ENCODE results near the gene ATP2B2. TPM values are rescaled to one million over a fixed set of nuclear protein-coding genes. Genes with fewer than 3 reads are reported as not detected.

ATP2B2 gene
- polyA plus RNA-seq, 3 donors: not detected

- Mint-ChIP-seq H3K36me3 (no peaks in the 10 kb centered on the region), H3K9me3 (peaks cover 0 to 3% (median 0%) of the 10 kb centered on the region in 7 donors), H3K4me1 (no peaks in the 10 kb centered on the region), H3K4me3 (no peak overlapping the region), H3K27ac (no peak overlapping the region), H3K27me3 (ENCODE audit: low read depth in 3 of 3) (peaks cover 1 to 4% (median 2%) of the 10 kb centered on the region in 3 donors)
- intact Hi-C loops (cut with micrococcal nuclease): no loop called here
- H3K4me1 ChIP-seq (ENCODE audit: control insufficient read depth in 1 of 2, insufficient read depth in 2 of 2, low read length in 2 of 2): no peaks in the 10 kb centered on the region
- DNase-seq: no peak
- H3K27ac ChIP-seq (ENCODE audit: low read depth in 1 of 2, low read length in 2 of 2): no peak overlapping the region
- no peaks in the 10 kb centered on the region for H3K79me2 ChIP-seq (ENCODE audit: insufficient read depth, low read length)
- no peak overlapping the region for H3K9ac ChIP-seq (ENCODE audit: insufficient read depth, low read length, poor library complexity, severe bottlenecking)
- no peak overlapping the region for H3K4me2 ChIP-seq (replicated peaks; ENCODE audit: extremely low read depth, low read length, poor library complexity, severe bottlenecking)
- no CpG with 5 or more reads among the region's 8 CpGs for WGBS (ENCODE audit: insufficient coverage)
- no peaks in the 10 kb centered on the region for H3K36me3 ChIP-seq (replicated peaks in 1 of 2; ENCODE audit: control insufficient read depth in 1 of 2, insufficient read depth in 2 of 2, low read length in 2 of 2)
- no peak for TF ChIP-seq CTCF (IDR thresholded peaks at IDR 0.05)
- no peaks in the 10 kb centered on the region for H3K9me3 ChIP-seq (replicated peaks in 1 of 2; ENCODE audit: control insufficient read depth in 1 of 2, insufficient read depth in 1 of 2, low read length in 2 of 2)
- H3K4me3 ChIP-seq (replicated peaks in 1 of 3; ENCODE audit: low read depth in 2 of 3, low read length in 3 of 3): no peak overlapping the region
- H2AFZ ChIP-seq (ENCODE audit: insufficient read depth, low read depth, low read length, poor library complexity, severe bottlenecking): no peak overlapping the region
- no peaks in the 10 kb centered on the region for H3K27me3 ChIP-seq (ENCODE audit: control insufficient read depth in 2 of 2, insufficient read depth in 2 of 2, low read length in 2 of 2)
- H4K20me1 ChIP-seq (ENCODE audit: insufficient read depth, low read length): no peaks in the 10 kb centered on the region
These were observed 19.6 kb downstream of the ATP2B2 start for GRCh38 chr3:10485806-10486205.

GRCh38 chr3:10485380-10485779 lies 20.0 kb downstream of the ATP2B2 start:
- H3K27ac ChIP-seq (ENCODE audit: low read depth in 1 of 2, low read length in 2 of 2): no peak overlapping the region
- Mint-ChIP-seq H3K9me3 (peaks cover 0 to 5% (median 0%) of the 10 kb centered on the region in 7 donors), H3K36me3 (no peaks in the 10 kb centered on the region), H3K4me3 (no peak overlapping the region), H3K4me1 (no peaks in the 10 kb centered on the region), H3K27me3 (ENCODE audit: low read depth in 3 of 3) (peaks cover 1 to 4% (median 2%) of the 10 kb centered on the region in 3 donors), H3K27ac (no peak overlapping the region)
- no peak for DNase-seq
- H2AFZ ChIP-seq (ENCODE audit: insufficient read depth, low read depth, low read length, poor library complexity, severe bottlenecking): no peak overlapping the region
- H3K36me3 ChIP-seq (replicated peaks in 1 of 2; ENCODE audit: control insufficient read depth in 1 of 2, insufficient read depth in 2 of 2, low read length in 2 of 2): no peaks in the 10 kb centered on the region
- no peaks in the 10 kb centered on the region for H3K4me1 ChIP-seq (ENCODE audit: control insufficient read depth in 1 of 2, insufficient read depth in 2 of 2, low read length in 2 of 2)
- H3K9ac ChIP-seq (ENCODE audit: insufficient read depth, low read length, poor library complexity, severe bottlenecking): no peak overlapping the region
- no peaks in the 10 kb centered on the region for H4K20me1 ChIP-seq (ENCODE audit: insufficient read depth, low read length)
- 86% methylated on average over 9 of the region's 12 CpGs for WGBS (ENCODE audit: insufficient coverage)
- no peak overlapping the region for H3K4me2 ChIP-seq (replicated peaks; ENCODE audit: extremely low read depth, low read length, poor library complexity, severe bottlenecking)
- intact Hi-C loops (cut with micrococcal nuclease): no loop called here
- no peaks in the 10 kb centered on the region for H3K9me3 ChIP-seq (replicated peaks in 1 of 2; ENCODE audit: control insufficient read depth in 1 of 2, insufficient read depth in 1 of 2, low read length in 2 of 2)
- no peaks in the 10 kb centered on the region for H3K27me3 ChIP-seq (ENCODE audit: control insufficient read depth in 2 of 2, insufficient read depth in 2 of 2, low read length in 2 of 2)
- no peak for TF ChIP-seq CTCF (IDR thresholded peaks at IDR 0.05)
- H3K4me3 ChIP-seq (replicated peaks in 1 of 3; ENCODE audit: low read depth in 2 of 3, low read length in 3 of 3): no peak overlapping the region
- no peaks in the 10 kb centered on the region for H3K79me2 ChIP-seq (ENCODE audit: insufficient read depth, low read length)
